ENCODE results near the gene BAX. TPM values are rescaled to one million over a fixed set of nuclear protein-coding genes. Genes with fewer than 3 reads are reported as not detected.
A peak's percentile ranks its signal among the peaks of the same experiment; 100 is the strongest.

The BAX gene
- polyA plus RNA-seq, 1 donor (not counting 4 experiments of a cell fraction or from before 2014, with no cell fraction given) = 113 TPM

GRCh38 chr19:48953990-48954594 is 583 bp upstream of the BAX start:
- no peak for DNase-seq (ENCODE audit: low read depth, low spot score)
- Histone ChIP-seq H2AFZ (ENCODE audit: control insufficient read depth, low read length) (peak overlapping the region; percentile 75), H3K9me1 (ENCODE audit: control insufficient read depth, extremely low read depth, insufficient read depth, low read length) (no peaks in the 10 kb centered on the region), H3K4me2 (ENCODE audit: control insufficient read depth, extremely low read depth, insufficient read depth, low read depth, low read length) (peak overlapping the region; percentile 67), H3K79me2 (ENCODE audit: control insufficient read depth, insufficient read depth, low read length) (peaks cover 19% of the 10 kb centered on the region), H4K20me1 (ENCODE audit: control insufficient read depth, extremely low read depth, insufficient read depth, low read length) (no peaks in the 10 kb centered on the region), H3K36me3 (ENCODE audit: control insufficient read depth in 2 of 2, extremely low read depth in 1 of 2, insufficient read depth in 2 of 2, low read length in 2 of 2) (peaks cover 4 to 6% of the 10 kb centered on the region in 2 experiments), H3K27me3 (ENCODE audit: control insufficient read depth, extremely low read depth, insufficient read depth, low read length) (no peaks in the 10 kb centered on the region), H3K4me3 (ENCODE audit: control insufficient read depth in 2 of 3, extremely low read depth in 1 of 3, insufficient read depth in 2 of 3, low read depth in 1 of 3, low read length in 3 of 3) (peak overlapping the region; percentile 15 to 89 (median 85)), H3K4me1 (ENCODE audit: control insufficient read depth, extremely low read depth, insufficient read depth, low read length) (peaks cover 5% of the 10 kb centered on the region), H3K9me3 (ENCODE audit: control insufficient read depth, low read depth, low read length) (no peaks in the 10 kb centered on the region), H3K27ac (ENCODE audit: control insufficient read depth, insufficient read depth, low read length) (peak overlapping the region; percentile 90), H3K9ac (ENCODE audit: control insufficient read depth, extremely low read depth, insufficient read depth, low read length) (peak overlapping the region; percentile 97)
- FAIRE-seq = no peak
- no peak for TF ChIP-seq EZH2 (IDR thresholded peaks at IDR 0.05; ENCODE audit: low read length)
- TF ChIP-seq CTCF (optimal IDR thresholded peaks at IDR 0.05 in 1 of 3, IDR thresholded peaks at IDR 0.05 in 1 of 3, conservative IDR thresholded peaks at IDR 0.05 in 1 of 3; ENCODE audit: extremely low read depth in 1 of 3, insufficient read depth in 2 of 3, low read length in 3 of 3) = no peak
- dilution Hi-C loops (cut with MboI; ENCODE audit: extremely low pct_ligation_motif_present, low sequenced_read_pairs) = no loop called here

DNA sequence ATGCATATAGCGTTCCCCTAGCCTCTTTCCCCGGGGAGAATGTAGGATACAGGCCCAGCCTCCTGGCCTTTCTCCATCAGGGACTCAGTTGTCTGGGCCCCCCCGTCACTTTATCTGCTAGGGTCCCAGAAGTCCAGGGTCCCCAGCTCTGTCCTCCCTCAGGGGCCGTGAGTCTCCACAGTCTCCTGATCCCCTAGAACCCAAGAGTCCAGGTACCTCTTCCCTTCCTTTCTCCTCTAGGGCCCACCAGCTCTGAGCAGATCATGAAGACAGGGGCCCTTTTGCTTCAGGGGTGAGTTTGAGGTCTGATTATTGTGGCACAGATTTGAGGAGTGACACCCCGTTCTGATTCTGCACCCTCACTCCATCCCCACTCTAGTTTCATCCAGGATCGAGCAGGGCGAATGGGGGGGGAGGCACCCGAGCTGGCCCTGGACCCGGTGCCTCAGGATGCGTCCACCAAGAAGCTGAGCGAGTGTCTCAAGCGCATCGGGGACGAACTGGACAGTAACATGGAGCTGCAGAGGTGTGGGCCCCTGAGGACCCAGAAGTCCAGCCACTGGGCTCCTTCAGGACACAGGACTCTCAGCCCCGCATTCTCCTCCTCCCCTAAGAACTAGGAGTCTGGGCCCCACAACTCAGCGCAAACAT is 758 bp downstream of the BAX start:
- Histone ChIP-seq H3K4me3 (ENCODE audit: control insufficient read depth in 2 of 3, extremely low read depth in 1 of 3, insufficient read depth in 2 of 3, low read depth in 1 of 3, low read length in 3 of 3) (peak overlapping the region; percentile 85 to 89 (median 85)), H3K9me3 (ENCODE audit: control insufficient read depth, low read depth, low read length) (no peaks in the 10 kb centered on the region), H2AFZ (ENCODE audit: control insufficient read depth, low read length) (no peak overlapping the region), H3K9ac (ENCODE audit: control insufficient read depth, extremely low read depth, insufficient read depth, low read length) (peak overlapping the region; percentile 97), H3K27ac (ENCODE audit: control insufficient read depth, insufficient read depth, low read length) (peak overlapping the region; percentile 90), H3K4me2 (ENCODE audit: control insufficient read depth, extremely low read depth, insufficient read depth, low read depth, low read length) (peak overlapping the region; percentile 90), H3K79me2 (ENCODE audit: control insufficient read depth, insufficient read depth, low read length) (peaks cover 19% of the 10 kb centered on the region), H3K36me3 (ENCODE audit: control insufficient read depth in 2 of 2, extremely low read depth in 1 of 2, insufficient read depth in 2 of 2, low read length in 2 of 2) (peaks cover 4 to 6% of the 10 kb centered on the region in 2 experiments), H4K20me1 (ENCODE audit: control insufficient read depth, extremely low read depth, insufficient read depth, low read length) (no peaks in the 10 kb centered on the region), H3K27me3 (ENCODE audit: control insufficient read depth, extremely low read depth, insufficient read depth, low read length) (no peaks in the 10 kb centered on the region), H3K4me1 (ENCODE audit: control insufficient read depth, extremely low read depth, insufficient read depth, low read length) (peaks cover 5% of the 10 kb centered on the region), H3K9me1 (ENCODE audit: control insufficient read depth, extremely low read depth, insufficient read depth, low read length) (no peaks in the 10 kb centered on the region)
- TF ChIP-seq EZH2 (IDR thresholded peaks at IDR 0.05; ENCODE audit: low read length) = no peak
- TF ChIP-seq CTCF (optimal IDR thresholded peaks at IDR 0.05 in 1 of 3, IDR thresholded peaks at IDR 0.05 in 1 of 3, conservative IDR thresholded peaks at IDR 0.05 in 1 of 3; ENCODE audit: extremely low read depth in 1 of 3, insufficient read depth in 2 of 3, low read length in 3 of 3) = no peak
- dilution Hi-C loops (cut with MboI; ENCODE audit: extremely low pct_ligation_motif_present, low sequenced_read_pairs) = no loop called here
- FAIRE-seq (no peak), DNase-seq (ENCODE audit: low read depth, low spot score) (no peak)

Measured in keratinocyte (primary cell).